ENCODE measurements around the gene CLEC3B.
"Not testable (repeated sequence)": the region's sequence is repeated elsewhere in the genome, so short reads cannot be mapped to it uniquely, and the experiment has no call there.

CLEC3B gene

DNA sequence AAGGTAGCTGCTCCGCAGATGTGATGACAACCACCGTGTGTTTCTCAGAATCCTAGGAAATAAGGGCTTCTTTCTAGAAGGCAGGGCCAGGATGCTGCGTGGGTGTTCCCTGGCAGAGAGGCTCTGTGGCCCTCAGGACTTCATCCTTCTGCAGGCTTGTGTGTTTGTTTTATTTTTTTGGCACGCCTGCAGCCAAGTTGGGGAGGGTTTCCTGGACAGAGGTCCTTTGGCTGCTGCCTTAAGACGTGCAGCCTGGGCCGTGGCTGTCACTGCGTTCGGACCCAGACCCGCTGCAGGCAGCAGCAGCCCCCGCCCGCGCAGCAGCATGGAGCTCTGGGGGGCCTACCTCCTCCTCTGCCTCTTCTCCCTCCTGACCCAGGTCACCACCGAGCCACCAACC is at the start of gene CLEC3B:
CLEC3B (plus strand) TSS at position 266 of the 400 bp plus-strand sequence; CDS start at position 326, 60 bp downstream.
- DNase-seq = no peak

- DNase-seq = no peak
Measured at GRCh38 chr3:44981220-44981619, 44.9 kb upstream of the CLEC3B start.

- DNase-seq = no peak
Measured at GRCh38 chr3:44981751-44982150, 44.4 kb upstream of the CLEC3B start.

- DNase-seq = no peak
Measured at GRCh38 chr3:44982817-44983216, 43.3 kb upstream of the CLEC3B start.

- DNase-seq = no peak
Measured at GRCh38 chr3:44983484-44983941, 42.6 kb upstream of the CLEC3B start.

GRCh38 chr3:44984335-44984734 is 41.8 kb upstream of the CLEC3B start:
- no peak for DNase-seq

DNA sequence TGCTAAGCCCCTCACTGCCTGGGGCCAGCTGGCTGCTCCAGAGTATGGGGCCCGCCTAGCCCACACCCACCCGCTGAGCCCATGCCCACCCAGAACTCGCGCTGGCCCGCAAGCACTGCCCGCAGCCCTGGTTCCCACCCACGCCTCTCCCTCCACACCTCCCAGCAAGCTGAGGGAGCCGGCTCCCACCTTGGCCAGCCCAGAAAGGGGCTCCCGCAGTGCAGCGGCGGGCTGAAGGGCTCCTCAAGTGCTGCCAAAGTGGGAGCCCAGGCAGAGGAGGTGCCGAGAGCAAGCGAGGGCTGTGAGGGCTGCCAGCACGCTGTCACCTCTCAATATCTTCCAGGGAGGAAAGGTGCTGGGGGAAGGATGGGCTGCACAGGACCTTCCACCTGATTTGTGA is 39.8 kb upstream of the CLEC3B start:
- not testable (repeated sequence) for DNase-seq

- no peak for DNase-seq
Measured at GRCh38 chr3:44987332-44987731, 38.8 kb upstream of the CLEC3B start.

GRCh38 chr3:44988073-44988472 is 38.0 kb upstream of the CLEC3B start:
- no peak for DNase-seq

DNA sequence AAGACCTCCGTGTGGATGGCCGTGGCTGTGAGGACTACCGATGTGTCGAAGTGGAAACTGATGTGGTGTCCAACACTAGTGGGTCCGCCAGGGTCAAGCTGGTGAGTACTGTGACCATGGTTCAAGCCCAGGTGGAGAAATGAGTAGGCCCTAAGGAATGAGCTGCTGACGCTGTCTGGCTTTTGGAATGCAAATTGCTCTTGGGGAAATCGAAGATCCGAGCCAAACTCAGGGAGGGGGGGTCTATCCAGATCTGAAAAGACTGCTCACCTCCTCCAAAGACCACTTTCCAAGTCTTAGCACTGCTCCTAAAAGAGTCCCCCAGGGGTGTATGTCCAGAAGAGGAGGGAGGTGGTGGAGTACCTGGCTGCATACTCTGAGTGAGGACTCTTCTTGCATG is 37.0 kb upstream of the CLEC3B start:
- DNase-seq = no peak

DNA sequence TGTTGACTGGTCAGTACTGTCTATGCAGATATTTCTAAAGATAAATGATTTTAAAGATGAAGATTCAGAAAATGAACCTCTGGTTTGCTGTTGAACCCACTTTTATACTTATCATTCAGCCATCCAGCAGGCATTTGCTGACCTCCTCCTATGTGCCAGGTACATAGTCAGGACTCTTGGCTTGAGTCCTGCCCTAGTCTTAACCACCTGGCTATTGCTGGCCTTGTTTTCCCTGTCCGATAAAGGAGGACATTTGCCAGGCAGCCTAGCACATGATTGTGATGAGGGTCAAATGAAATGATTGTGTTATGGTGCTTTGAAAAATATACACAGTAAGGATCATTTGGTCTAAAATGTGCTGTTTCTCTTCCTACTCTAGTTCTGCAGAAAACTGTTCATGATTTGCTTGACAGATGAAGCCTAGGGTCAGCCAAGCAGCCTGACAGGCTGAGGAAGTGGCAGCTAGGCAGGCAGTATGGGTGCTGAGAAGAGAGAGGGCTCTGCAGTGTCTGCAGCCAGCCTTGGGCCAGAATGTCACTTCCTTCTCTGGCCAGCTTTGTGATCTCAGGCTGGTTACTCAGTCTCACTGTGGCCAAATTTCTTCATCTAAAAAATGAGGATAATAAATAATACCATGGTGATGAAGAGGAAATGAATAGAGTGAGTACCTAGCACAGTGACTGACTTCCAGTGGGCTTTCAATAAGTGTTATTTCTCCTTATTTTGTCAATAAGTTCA is 36.3 kb upstream of the CLEC3B start:
- DNase-seq = no peak

DNA sequence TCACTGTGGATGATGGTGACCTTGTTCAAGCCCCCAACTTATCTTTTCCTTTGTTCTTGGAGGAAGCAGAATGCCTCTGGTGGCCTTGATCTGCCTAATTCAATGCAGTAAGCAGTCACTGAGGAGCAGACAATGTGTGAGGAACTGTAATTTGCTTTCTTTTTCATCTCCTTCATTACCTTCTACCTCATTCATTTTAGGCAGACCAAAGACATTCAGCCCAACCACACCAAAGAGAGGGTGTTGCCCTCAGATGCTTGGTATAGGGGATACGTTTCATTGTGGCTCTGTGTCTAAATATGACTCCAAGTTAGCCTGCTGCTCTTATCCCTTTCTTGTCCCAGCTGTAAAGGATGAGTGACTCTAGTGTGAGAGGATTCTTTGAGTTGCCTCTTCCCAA is 34.8 kb upstream of the CLEC3B start:
- DNase-seq = no peak

DNA sequence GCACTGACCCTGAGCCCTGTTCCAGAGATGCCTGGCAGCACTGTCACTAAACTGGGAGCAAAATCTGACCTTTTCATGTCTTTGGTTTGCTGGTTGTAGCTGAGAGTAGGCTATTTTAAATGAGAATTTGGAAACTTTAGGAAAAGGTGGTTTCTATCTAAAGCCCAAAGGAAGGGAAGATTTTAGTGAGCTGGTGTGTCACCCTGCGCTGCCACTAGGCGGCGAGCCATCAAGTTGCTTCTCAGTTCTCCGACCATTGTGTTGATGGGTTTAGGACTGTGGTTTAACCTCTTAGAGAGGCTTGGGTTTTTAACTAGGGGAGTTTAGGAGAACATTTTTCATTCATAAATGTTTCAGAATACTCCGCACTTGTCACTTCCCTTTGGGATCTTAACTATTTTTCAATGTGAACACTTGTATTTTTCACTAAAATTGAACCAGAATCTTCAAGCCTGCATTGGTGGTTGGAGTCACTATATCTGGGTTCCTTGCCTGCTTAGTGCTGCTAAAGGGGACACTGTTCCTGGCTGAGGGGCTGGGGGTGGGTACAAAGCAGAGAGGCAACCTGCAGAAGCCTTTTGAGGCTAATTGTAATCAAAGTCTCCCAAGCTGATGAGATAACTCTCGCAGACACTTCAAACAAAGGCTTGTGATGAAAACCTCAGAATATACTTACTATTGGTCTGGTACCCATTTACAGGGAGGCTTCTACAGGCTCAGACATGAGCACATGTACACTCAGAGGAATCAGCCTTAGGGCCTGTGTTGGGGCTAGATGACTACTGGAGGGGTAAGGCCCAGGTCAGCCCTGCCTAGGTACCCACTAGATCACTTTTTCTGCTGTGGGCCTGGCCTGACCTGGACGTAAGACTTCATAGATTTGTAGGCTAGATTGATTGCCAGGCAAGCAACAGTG is 33.3 kb upstream of the CLEC3B start:
- peak in 1 of 2 experiments; percentile 46 for DNase-seq

- DNase-seq = no peak
Measured at GRCh38 chr3:44993471-44994205, 32.5 kb upstream of the CLEC3B start.

GRCh38 chr3:44995142-44995770 is 30.8 kb upstream of the CLEC3B start:
- no peak for DNase-seq

DNA sequence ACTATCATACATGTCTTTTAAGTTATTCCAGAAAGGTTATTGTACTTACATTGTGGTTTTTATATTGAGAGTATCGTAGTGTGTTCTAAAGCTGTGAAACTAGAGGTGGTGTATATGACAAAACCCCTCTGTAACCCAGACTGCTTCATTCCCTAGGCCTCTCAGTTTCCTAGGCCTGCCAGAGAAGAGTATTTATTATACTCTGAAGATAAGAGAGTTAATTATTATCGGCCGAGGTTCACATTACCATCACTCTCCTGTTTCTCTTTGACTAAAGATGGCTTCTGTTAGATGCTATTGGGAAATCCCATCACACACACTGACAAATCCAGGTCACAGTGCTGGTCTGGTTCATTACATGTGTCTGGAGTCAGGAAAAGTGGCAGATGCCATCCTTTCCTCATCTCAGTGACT is 29.5 kb upstream of the CLEC3B start:
- DNase-seq = no peak

DNA sequence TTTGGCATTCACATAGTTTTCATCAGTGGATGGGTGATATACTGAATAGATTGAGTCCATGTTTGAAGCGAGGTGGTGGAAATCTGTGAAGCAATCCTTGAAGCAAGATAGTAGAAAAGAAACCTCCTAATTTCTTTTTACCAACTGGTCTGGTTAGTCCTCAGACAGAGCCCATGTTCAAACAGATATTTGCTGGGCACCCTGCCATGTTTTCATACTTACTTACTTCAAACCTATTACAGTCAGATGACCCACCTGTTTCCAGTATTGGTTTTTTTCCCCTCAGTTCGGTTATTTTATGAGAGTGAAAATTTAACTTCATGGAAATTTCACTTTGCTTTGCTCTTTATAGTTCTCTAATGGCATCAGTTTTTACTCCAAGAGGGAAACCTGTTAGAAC is 26.3 kb upstream of the CLEC3B start:
- DNase-seq = no peak

DNA sequence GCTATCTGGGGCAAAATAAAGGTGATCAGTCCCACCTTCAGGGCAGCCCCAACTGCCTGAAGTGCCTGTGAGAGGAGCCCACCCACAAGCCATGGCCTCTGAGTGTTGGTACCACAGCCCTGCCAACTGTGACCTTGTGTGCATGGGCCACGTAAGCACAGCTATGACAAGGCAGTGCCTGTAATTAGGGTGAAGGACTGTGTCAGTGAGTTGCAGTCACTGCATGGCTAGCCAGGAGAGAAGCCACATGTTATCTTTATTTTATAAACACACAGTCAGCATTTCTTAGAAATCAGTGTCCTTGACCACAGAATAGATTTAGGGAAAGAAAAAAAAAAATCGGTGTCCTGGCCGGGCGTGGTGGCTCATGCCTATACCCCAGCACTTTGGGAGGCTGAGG is 25.3 kb upstream of the CLEC3B start:
- no peak for DNase-seq

DNA sequence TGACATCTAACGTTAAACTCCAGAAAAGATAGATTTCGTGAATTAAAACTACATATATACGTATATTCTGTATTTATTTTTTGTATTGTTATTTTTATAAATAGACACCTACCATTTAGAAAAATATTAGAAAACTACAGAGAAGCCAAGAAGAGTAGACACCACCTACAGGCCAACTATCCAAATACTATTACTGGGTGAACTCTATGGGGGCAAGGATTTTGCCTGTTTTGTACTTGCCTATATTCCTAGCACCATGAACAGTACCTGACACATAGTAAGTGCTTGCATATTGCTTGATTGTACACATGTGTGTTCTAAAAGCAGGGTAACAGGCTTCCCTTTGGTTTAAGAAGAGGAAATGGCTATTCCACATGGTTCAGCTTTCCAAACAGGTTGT is 24.4 kb upstream of the CLEC3B start:
- no peak for DNase-seq

- DNase-seq = no peak
Measured at GRCh38 chr3:45002139-45002660, 23.9 kb upstream of the CLEC3B start.

GRCh38 chr3:45002720-45003119 is 23.4 kb upstream of the CLEC3B start:
- DNase-seq = no peak

- DNase-seq = no peak
Measured at GRCh38 chr3:45003406-45003805, 22.7 kb upstream of the CLEC3B start.

GRCh38 chr3:45003859-45004258 is 22.2 kb upstream of the CLEC3B start:
- no peak for DNase-seq
